Heart left ventricle (tissue), 13 donors: Measurements from ENCODE around the gene ADGRD1.

Experiments used
- CTCF ChIP-seq, 12 donors: fragments of 200-600 bp; sonication (generic) in 4 of 12; IDR thresholded peaks; one replicate each; pipeline versions ENCODE4 v1.5.0 to v1.8.0; 2018 to 2022; ENCODE audit warnings: antibody characterized with exemption in 12 of 12, mild to moderate bottlenecking in 5 of 12
- POLR2A ChIP-seq, 2 donors: fragments of 450-650 bp; IDR thresholded peaks; one replicate each; pipeline ENCODE4 v1.6.1; 2017; ENCODE audit warnings: antibody characterized with exemption in 2 of 2, mild to moderate bottlenecking in 2 of 2, moderate library complexity in 2 of 2
- donor health status: ischemic (EF 13 %, LVEDD 7.1; RV severe dilation, severe dysfunction).
- donor health status: DM: no; HTN: yes; CAD: no.
- donor health status: DM: no; HTN: no; CAD: no.
- donor health status: ischemic (EF 25% LVEDD 6.9; RV normal size, moderate dysfunction).
- donor health status: ischemic (EF 25% LVEDD 5.7; RV mildly dilated, moderate dysfunction).
- donor health status: ischemic (EF 35%, LVEDD 5.7; RV mildly dilated, moderate dysfunction).
- donor health status: nonischemic (EF 11% LVEDD 7.7; RV severe dilation, severe dysfunction).
- donor health status: DM: yes; HTN: yes; CAD: no.
- donor health status: PGD.
- donor health status: ischemic (EF 29% LVEDD 5.4; RV normal size, mild dysfunction).
- donor health status: nonischemic (EF 23%, LVEDD 6.1; RV moderate dilation, normal function).

GRCh38 chr12:131118371-131118770 lies 164.7 kb downstream of the ADGRD1 start:
- no peak for TF ChIP-seq POLR2A (IDR thresholded peaks at IDR 0.05)
- no peak for TF ChIP-seq CTCF (IDR thresholded peaks at IDR 0.05)
